ENCODE measurements around the gene ATXN7L1. TPM values are rescaled to one million over a fixed set of nuclear protein-coding genes. Genes with fewer than 3 reads are reported as not detected.
"Not testable (repeated sequence)": the region's sequence is repeated elsewhere in the genome, so short reads cannot be mapped to it uniquely, and the experiment has no call there.

ATXN7L1 gene
- total RNA-seq, 1 experiment from 2014 or later, result 29.9 TPM

DNA sequence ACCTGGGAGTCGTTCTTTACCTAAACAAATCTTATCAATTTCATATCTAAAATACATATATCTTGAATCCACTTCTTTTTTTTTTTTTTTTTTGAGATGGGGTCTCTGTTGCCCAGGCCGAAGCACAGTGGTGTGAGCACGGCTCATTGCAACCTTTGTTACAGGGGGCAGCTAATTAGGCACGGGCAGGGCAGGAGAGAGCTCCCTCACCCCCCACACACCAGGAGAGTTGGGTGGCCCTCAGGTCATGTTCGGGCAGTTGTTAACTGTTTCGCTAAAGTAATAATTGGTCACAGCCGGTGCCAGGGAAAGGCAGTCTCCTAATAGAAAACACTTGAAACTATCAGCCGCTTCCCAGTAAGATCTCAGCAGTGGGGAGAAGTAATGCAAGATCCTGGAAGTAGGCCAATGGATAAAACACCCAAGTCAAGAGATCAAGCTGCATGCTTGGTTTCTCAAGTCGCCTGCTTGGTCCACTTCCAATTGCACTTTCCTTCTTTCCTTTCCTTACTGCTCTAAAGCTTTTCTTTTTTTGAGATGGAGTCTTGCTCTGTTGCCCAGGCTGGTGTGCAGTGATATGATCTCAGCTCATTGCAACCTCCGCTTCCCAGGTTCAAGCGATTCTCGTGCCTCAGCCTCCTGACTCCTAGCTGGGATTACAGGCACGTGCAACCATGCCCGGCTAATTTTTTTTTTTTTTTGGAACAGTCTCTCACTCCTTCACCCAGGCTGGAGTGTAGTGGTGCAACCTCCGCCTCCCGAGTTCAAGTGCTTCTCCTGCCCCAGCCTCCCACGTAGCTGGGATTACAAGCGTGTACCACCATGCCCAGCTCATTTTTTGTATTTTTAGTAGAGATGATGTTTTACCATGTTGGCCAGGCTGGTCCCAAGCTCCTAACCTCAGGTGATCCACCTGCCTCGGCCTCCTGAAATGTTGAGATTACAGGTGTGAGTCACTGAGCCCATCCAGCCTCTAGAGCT is 273.8 kb downstream of the ATXN7L1 start:
- intact Hi-C loops (cut with micrococcal nuclease; ENCODE audit: unreplicated experiment), result no loop called here
- Histone ChIP-seq H3K4me1 (ENCODE audit: insufficient read depth, low read length, poor library complexity, severe bottlenecking) (no peaks in the 10 kb centered on the region), H3K27ac (ENCODE audit: low read depth, low read length, poor library complexity, severe bottlenecking) (no peak overlapping the region), H3K36me3 (ENCODE audit: insufficient read depth, low read length, poor library complexity, severe bottlenecking) (no peaks in the 10 kb centered on the region), H3K27me3 (replicated peaks; ENCODE audit: insufficient read depth, low read depth, low read length, poor library complexity) (no peaks in the 10 kb centered on the region), H3K9me3 (ENCODE audit: low read depth, low read length, poor library complexity, severe bottlenecking) (no peaks in the 10 kb centered on the region), H3K4me3 (ENCODE audit: low read depth, low read length, poor library complexity, severe bottlenecking) (no peak overlapping the region)
- peak; percentile 30 for DNase-seq (ENCODE audit: low spot score)
- ChIA-PET POLR2A (ENCODE audit: low non-redundant PET) (no interaction called here), CTCF (interaction anchor here (0.7 to 0.9 kb wide), 2 partner anchors 14 to 446 kb away, joined by 3 to 5 read pairs; no protein-coding TSS in a partner anchor)
- TF ChIP-seq, protein P1, sequence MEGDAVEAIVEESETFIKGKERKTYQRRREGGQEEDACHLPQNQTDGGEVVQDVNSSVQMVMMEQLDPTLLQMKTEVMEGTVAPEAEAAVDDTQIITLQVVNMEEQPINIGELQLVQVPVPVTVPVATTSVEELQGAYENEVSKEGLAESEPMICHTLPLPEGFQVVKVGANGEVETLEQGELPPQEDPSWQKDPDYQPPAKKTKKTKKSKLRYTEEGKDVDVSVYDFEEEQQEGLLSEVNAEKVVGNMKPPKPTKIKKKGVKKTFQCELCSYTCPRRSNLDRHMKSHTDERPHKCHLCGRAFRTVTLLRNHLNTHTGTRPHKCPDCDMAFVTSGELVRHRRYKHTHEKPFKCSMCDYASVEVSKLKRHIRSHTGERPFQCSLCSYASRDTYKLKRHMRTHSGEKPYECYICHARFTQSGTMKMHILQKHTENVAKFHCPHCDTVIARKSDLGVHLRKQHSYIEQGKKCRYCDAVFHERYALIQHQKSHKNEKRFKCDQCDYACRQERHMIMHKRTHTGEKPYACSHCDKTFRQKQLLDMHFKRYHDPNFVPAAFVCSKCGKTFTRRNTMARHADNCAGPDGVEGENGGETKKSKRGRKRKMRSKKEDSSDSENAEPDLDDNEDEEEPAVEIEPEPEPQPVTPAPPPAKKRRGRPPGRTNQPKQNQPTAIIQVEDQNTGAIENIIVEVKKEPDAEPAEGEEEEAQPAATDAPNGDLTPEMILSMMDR (conservative IDR thresholded peaks at IDR 0.05; ENCODE audit: low read depth, low read length), result no peak
- TF ChIP-seq EZH2 (IDR thresholded peaks at IDR 0.05; ENCODE audit: borderline replicate concordance, low read depth, low read length, poor library complexity, severe bottlenecking), result no peak
- BruUV-seq (replicated peaks), result no TSS peak

DNA sequence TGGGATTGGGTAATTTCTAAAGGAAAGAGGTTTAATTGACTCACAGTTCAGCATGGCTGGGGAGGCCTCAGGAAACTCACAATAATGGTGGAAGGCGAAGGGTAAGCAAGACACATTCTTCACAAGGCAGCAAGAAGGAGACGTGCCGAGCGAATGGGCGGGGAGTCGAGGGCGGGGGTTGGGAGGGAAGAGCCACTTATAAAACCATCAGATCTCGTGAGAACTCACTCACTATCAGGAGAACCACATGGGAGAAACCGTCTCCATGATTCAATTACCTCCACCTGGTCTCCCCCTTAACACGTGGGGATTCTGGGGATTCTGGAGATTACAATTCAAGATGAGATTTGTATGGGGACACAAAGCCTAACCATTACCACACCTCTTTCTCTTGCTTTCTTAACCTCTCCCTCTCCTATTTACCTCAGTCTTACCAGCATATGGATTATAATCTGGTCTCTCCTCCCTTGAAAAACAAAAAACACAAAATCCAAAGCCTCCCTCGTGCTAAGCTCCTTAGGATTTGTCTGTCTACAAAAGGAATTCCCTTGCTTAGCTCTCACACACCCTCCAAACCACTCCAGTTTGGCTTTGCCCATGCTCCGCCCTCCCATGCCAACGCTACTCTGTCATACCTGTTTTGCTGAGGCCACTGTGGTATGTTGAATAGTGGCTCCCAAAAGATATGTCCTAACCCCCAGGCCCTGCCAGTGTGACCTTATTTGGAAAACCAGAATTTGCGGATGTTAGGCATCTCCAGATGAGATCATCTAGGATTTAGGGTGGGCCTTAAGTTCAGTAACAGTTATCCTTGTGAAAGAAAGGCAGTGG is 275.5 kb downstream of the ATXN7L1 start:
- no peak for DNase-seq (ENCODE audit: low spot score)
- intact Hi-C loops (cut with micrococcal nuclease; ENCODE audit: unreplicated experiment), result no loop called here
- CTCF ChIA-PET, result interaction anchor here (0.6 kb wide), 1 partner anchor 276 kb away, joined by 6 read pairs; no protein-coding TSS in a partner anchor
- Histone ChIP-seq H3K27me3 (replicated peaks; ENCODE audit: insufficient read depth, low read depth, low read length, poor library complexity) (no peaks in the 10 kb centered on the region), H3K4me1 (ENCODE audit: insufficient read depth, low read length, poor library complexity, severe bottlenecking) (no peaks in the 10 kb centered on the region), H3K4me3 (ENCODE audit: low read depth, low read length, poor library complexity, severe bottlenecking) (no peak overlapping the region), H3K9me3 (ENCODE audit: low read depth, low read length, poor library complexity, severe bottlenecking) (no peaks in the 10 kb centered on the region), H3K27ac (ENCODE audit: low read depth, low read length, poor library complexity, severe bottlenecking) (no peak overlapping the region), H3K36me3 (ENCODE audit: insufficient read depth, low read length, poor library complexity, severe bottlenecking) (no peaks in the 10 kb centered on the region)
- no peak for TF ChIP-seq EZH2 (IDR thresholded peaks at IDR 0.05; ENCODE audit: borderline replicate concordance, low read depth, low read length, poor library complexity, severe bottlenecking)
- TF ChIP-seq, protein P1 (conservative IDR thresholded peaks at IDR 0.05; ENCODE audit: low read depth, low read length), result no peak
- no TSS peak for BruUV-seq (replicated peaks)
- POLR2A ChIA-PET (ENCODE audit: low non-redundant PET), result no interaction called here

DNA sequence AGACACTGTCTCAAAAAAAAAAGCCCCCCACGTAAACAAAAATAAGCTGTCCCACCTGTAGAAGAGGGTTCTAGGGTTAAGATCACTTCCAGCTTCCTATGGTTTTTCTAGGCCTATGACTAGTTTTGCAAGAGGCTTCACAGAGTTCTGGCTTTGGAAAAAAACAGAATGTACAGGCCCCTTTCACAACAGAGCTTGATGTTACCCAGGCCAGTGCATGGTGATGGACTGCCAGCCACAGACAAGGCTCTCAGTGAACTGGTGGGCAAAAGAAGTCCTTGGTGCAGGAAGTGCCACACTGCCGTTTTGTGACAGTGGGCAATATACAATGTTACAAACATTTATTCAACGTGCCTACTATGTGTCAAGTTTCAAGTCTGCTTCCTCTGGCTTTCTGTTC is 276.8 kb downstream of the ATXN7L1 start:
- POLR2A ChIA-PET (ENCODE audit: low non-redundant PET), result interaction anchor here (0.6 kb wide), 1 partner anchor 47 kb away, joined by 9 read pairs; no protein-coding TSS in a partner anchor
- intact Hi-C loops (cut with micrococcal nuclease; ENCODE audit: unreplicated experiment), result no loop called here
- DNase-seq (ENCODE audit: low spot score), result no peak
- no peaks in the 10 kb centered on the region for H3K4me1 ChIP-seq (ENCODE audit: insufficient read depth, low read length, poor library complexity, severe bottlenecking)
- no peak overlapping the region for H3K4me3 ChIP-seq (ENCODE audit: low read depth, low read length, poor library complexity, severe bottlenecking)
- no peak overlapping the region for H3K27ac ChIP-seq (ENCODE audit: low read depth, low read length, poor library complexity, severe bottlenecking)
- no TSS peak for BruUV-seq (replicated peaks)
- H3K9me3 ChIP-seq (ENCODE audit: low read depth, low read length, poor library complexity, severe bottlenecking), result no peaks in the 10 kb centered on the region
- TF ChIP-seq EZH2 (IDR thresholded peaks at IDR 0.05; ENCODE audit: borderline replicate concordance, low read depth, low read length, poor library complexity, severe bottlenecking), result no peak
- TF ChIP-seq, protein P1 (conservative IDR thresholded peaks at IDR 0.05; ENCODE audit: low read depth, low read length), result no peak
- H3K36me3 ChIP-seq (ENCODE audit: insufficient read depth, low read length, poor library complexity, severe bottlenecking), result no peaks in the 10 kb centered on the region
- CTCF ChIA-PET, result no interaction called here
- H3K27me3 ChIP-seq (replicated peaks; ENCODE audit: insufficient read depth, low read depth, low read length, poor library complexity), result no peaks in the 10 kb centered on the region

DNA sequence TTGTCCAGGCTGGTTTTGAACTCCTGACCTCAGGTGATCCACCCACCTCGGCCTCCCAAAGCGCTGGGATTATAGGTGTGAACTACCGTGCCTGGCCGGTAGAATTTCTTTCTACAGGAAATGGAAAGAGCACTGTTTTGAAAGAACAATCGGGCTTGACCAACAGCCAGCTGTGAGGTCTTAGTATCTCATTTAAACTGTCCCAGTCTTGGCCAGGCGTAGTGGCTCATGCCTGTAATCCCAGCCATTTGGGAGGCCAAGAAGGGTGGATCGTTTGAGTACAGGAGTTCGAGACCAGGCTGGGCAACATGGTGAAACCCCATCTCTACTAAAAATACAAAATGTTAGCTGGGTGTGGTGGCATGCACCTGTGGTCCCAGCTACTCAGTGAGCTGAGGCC is 277.3 kb downstream of the ATXN7L1 start:
- H3K4me3 ChIP-seq (ENCODE audit: low read depth, low read length, poor library complexity, severe bottlenecking); CTCF ChIA-PET; H3K27me3 ChIP-seq (replicated peaks; ENCODE audit: insufficient read depth, low read depth, low read length, poor library complexity); DNase-seq (ENCODE audit: low spot score); intact Hi-C loops (cut with micrococcal nuclease; ENCODE audit: unreplicated experiment); H3K4me1 ChIP-seq (ENCODE audit: insufficient read depth, low read length, poor library complexity, severe bottlenecking); H3K36me3 ChIP-seq (ENCODE audit: insufficient read depth, low read length, poor library complexity, severe bottlenecking); H3K9me3 ChIP-seq (ENCODE audit: low read depth, low read length, poor library complexity, severe bottlenecking); H3K27ac ChIP-seq (ENCODE audit: low read depth, low read length, poor library complexity, severe bottlenecking); BruUV-seq (replicated peaks): not testable (repeated sequence)
- POLR2A ChIA-PET (ENCODE audit: low non-redundant PET), result interaction anchor here (0.6 kb wide), 1 partner anchor 47 kb away, joined by 9 read pairs; no protein-coding TSS in a partner anchor
